ENCODE measurements around the gene CNPY1.

- TF ChIP-seq EZH2 (IDR thresholded peaks at IDR 0.05; ENCODE audit: insufficient read depth, low read length) (no peak), CTCF (IDR thresholded peaks at IDR 0.05; ENCODE audit: insufficient read depth, low read depth, low read length) (no peak)
Observed at GRCh38 chr7:155510975-155511701, 35.2 kb downstream of the CNPY1 start.
